KMS-11 (cell line): Measurements from ENCODE around the gene FGF12.

Experiments
- H2AFZ ChIP-seq: fragments of 200-600 bp; sonication (generic); 2 replicates; pipeline ENCODE4 v1.6.1; 2016; ENCODE audit warnings: antibody characterized with exemption, mixed run types, low read depth
- H3K27ac ChIP-seq: fragments of 200-600 bp; sonication (generic); 2 replicates; pipeline ENCODE4 v1.6.1; 2016; ENCODE audit warnings: mild to moderate bottlenecking, mixed run types
- H3K27me3 ChIP-seq: fragments of 200-600 bp; sonication (generic); 2 replicates; pipeline ENCODE4 v1.6.1; 2017; ENCODE audit warnings: mild to moderate bottlenecking, low read depth, mixed run types, moderate library complexity; ENCODE audit not compliant: insufficient read depth
- H3K36me3 ChIP-seq: fragments of 200-600 bp; sonication (generic); 2 replicates; pipeline ENCODE4 v1.6.1; 2017; ENCODE audit warnings: mild to moderate bottlenecking, mixed run types; ENCODE audit not compliant: insufficient read depth
- H3K4me1 ChIP-seq: fragments of 200-600 bp; sonication (generic); 2 replicates; pipeline ENCODE4 v1.6.1; 2016; ENCODE audit warnings: mild to moderate bottlenecking, low read depth, mixed run types; ENCODE audit not compliant: poor library complexity, severe bottlenecking
- H3K4me2 ChIP-seq: fragments of 200-600 bp; sonication (generic); 2 replicates; pipeline ENCODE4 v1.7.0; 2016; ENCODE audit warnings: mild to moderate bottlenecking, mixed run types
- H3K4me3 ChIP-seq: fragments of 200-600 bp; sonication (generic); IDR thresholded peaks from 2 replicates; pipeline ENCODE4 v1.6.1; 2017; ENCODE audit warnings: low read depth, low read length, mixed read lengths; ENCODE audit not compliant: insufficient read depth
- H3K79me2 ChIP-seq: fragments of 200-600 bp; sonication (generic); 2 replicates; pipeline ENCODE4 v1.6.1; 2016; ENCODE audit warnings: low read depth, mixed run types; ENCODE audit not compliant: insufficient read depth
- H3K9ac ChIP-seq: fragments of 200-600 bp; sonication (generic); 2 replicates; pipeline ENCODE4 v1.6.1; 2016; ENCODE audit warnings: mild to moderate bottlenecking, mixed run types
- H4K20me1 ChIP-seq: fragments of 200-600 bp; sonication (generic); 2 replicates; pipeline ENCODE4 v1.6.1; 2016; ENCODE audit warnings: mild to moderate bottlenecking, mixed run types; ENCODE audit not compliant: insufficient read depth
- CTCF ChIP-seq: fragments of 200-600 bp; sonication (generic); conservative IDR thresholded peaks from 2 replicates; pipeline ENCODE4 v1.6.1; 2017; ENCODE audit warnings: low read depth, mild to moderate bottlenecking, antibody characterized with exemption, low read length, moderate library complexity, mixed read lengths

FGF12 gene

GRCh38 chr3:192284443-192285072 is 442.8 kb downstream of the FGF12 start:
- H3K4me1 ChIP-seq: no peaks in the 10 kb centered on the region
- no peaks in the 10 kb centered on the region for H3K36me3 ChIP-seq
- no peak overlapping the region for H3K4me3 ChIP-seq
- no peaks in the 10 kb centered on the region for H3K27me3 ChIP-seq
- H3K27ac ChIP-seq: no peak overlapping the region
- H4K20me1 ChIP-seq: no peaks in the 10 kb centered on the region
- H3K9ac ChIP-seq: no peak overlapping the region
- no peak overlapping the region for H3K4me2 ChIP-seq
- no peaks in the 10 kb centered on the region for H3K79me2 ChIP-seq
- H2AFZ ChIP-seq: no peak overlapping the region
- TF ChIP-seq CTCF: no peak

- no peaks in the 10 kb centered on the region for H3K4me1 ChIP-seq
- H3K36me3 ChIP-seq: no peaks in the 10 kb centered on the region
- no peak overlapping the region for H3K4me3 ChIP-seq
- H3K79me2 ChIP-seq: no peaks in the 10 kb centered on the region
- H2AFZ ChIP-seq: no peak overlapping the region
- no peak for TF ChIP-seq CTCF
- no peaks in the 10 kb centered on the region for H3K27me3 ChIP-seq
- no peaks in the 10 kb centered on the region for H4K20me1 ChIP-seq
- H3K9ac ChIP-seq: no peak overlapping the region
- H3K4me2 ChIP-seq: no peak overlapping the region
- no peak overlapping the region for H3K27ac ChIP-seq
Measured at GRCh38 chr3:192281207-192281880, 446.0 kb downstream of the FGF12 start.

- no peaks in the 10 kb centered on the region for H4K20me1 ChIP-seq
- TF ChIP-seq CTCF: no peak
Measured at GRCh38 chr3:192279664-192280063, 447.7 kb downstream of the FGF12 start.

GRCh38 chr3:192277477-192277876 is 449.9 kb downstream of the FGF12 start:
- Histone ChIP-seq H3K36me3 (no peaks in the 10 kb centered on the region), H3K27ac (no peak overlapping the region), H4K20me1 (no peaks in the 10 kb centered on the region), H3K4me3 (no peak overlapping the region), H3K27me3 (no peaks in the 10 kb centered on the region), H3K4me2 (no peak overlapping the region), H3K79me2 (no peaks in the 10 kb centered on the region), H3K9ac (no peak overlapping the region), H3K4me1 (no peaks in the 10 kb centered on the region), H2AFZ (no peak overlapping the region)
- TF ChIP-seq CTCF: no peak

More at GRCh38 chr3:192279664-192280063, 447.7 kb downstream of the FGF12 start:
- H3K4me1 ChIP-seq: no peaks in the 10 kb centered on the region
- H2AFZ ChIP-seq: no peak overlapping the region
- no peaks in the 10 kb centered on the region for H3K27me3 ChIP-seq
- H3K36me3 ChIP-seq: no peaks in the 10 kb centered on the region
- no peak overlapping the region for H3K27ac ChIP-seq
- H3K79me2 ChIP-seq: no peaks in the 10 kb centered on the region
- no peak overlapping the region for H3K4me2 ChIP-seq
- H3K4me3 ChIP-seq: no peak overlapping the region
- no peak overlapping the region for H3K9ac ChIP-seq
